HG03280 (cell line): ENCODE data around the gene IFI16.

ENCODE experiments used
- ATAC-seq: cut with Tn5 transposase; IDR thresholded peaks from one replicate; pipeline ENCODE4 v1.9.1; 2021; ENCODE audit warnings: mild to moderate bottlenecking, moderate library complexity; ENCODE audit not compliant: unreplicated experiment

The IFI16 gene

GRCh38 chr1:159056069-159056698 lies 46.5 kb downstream of the IFI16 start:
- ATAC-seq: no peak

- ATAC-seq: no peak
Measured at GRCh38 chr1:159058751-159059150, 49.0 kb downstream of the IFI16 start.

DNA sequence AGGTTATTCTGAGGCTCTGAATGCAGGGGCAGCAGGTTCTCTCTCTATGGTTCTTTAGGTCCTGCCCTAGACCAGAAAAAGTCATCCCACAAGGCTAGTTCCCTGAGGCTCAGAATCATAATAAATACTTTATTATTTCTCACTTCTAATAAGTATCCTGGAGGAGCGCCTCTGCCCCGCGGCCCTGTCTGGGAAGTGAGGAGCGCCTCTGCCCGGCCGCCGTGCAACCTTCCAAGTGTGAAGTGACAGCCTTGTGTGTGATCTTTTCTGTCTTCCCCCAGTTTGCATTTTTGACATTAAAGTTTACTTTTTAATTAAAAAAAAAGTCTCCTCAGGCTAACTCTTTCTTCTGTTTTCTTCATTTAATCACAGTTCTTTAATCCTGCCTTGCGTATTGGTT lies 55.4 kb downstream of the IFI16 start:
- no peak for ATAC-seq

- no peak for ATAC-seq
Measured at GRCh38 chr1:159066108-159066507, 56.4 kb downstream of the IFI16 start.

- peak; percentile 75 for ATAC-seq
Measured at GRCh38 chr1:159067699-159068621, 58.3 kb downstream of the IFI16 start.

DNA sequence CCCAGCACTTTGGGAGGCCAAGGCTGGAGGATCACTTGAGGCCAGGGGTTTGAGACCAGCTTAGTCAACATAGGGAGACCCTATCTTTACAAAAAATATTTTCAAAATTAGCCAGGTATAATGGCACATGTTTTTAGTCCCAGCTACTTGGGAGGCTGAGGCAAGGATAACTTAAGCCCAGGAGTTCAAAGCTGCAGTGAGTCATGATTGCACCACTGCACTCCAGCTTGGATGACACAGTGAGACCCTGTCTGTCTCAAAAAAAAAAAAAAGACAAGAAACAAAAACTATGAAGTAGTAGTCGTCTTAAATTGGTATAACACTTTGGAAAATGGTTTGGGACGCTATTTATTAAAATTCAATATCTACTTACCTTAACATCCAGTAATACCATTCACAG lies 59.2 kb downstream of the IFI16 start:
- ATAC-seq: no peak

GRCh38 chr1:159071970-159072582 lies 62.4 kb downstream of the IFI16 start:
- no peak for ATAC-seq

GRCh38 chr1:159076438-159077119 lies 66.9 kb downstream of the IFI16 start, which contains the start of gene AIM2:
Gene AIM2, minus strand, starts transcription at chr1:159076766. Its CDS starts 3,267 bp downstream, at chr1:159073499.
- ATAC-seq: peak; percentile 89

GRCh38 chr1:159077120-159077961 lies 67.6 kb downstream of the IFI16 start:
- ATAC-seq: peak; percentile 62

- no peak for ATAC-seq
Measured at GRCh38 chr1:159079525-159079924, 69.8 kb downstream of the IFI16 start.

DNA sequence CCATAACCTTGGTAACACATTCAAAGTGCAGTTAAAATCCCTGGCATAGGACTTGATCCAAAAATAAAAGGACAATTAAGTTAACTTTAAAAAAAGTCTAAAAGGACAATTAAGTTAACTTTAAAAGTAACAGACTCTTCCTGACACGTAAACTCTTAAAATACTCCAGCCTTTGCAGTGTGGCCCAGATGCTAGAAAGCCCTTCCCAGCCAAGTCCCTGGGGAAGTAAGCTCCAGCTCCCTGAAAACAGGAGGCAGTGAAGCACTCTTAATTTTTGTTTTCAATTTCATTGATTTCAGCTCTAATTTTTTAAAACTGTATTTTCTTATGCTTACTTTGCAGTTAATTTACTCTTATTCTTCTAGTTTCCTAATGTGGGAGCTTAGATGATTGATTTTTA lies 71.9 kb downstream of the IFI16 start:
- no peak for ATAC-seq

DNA sequence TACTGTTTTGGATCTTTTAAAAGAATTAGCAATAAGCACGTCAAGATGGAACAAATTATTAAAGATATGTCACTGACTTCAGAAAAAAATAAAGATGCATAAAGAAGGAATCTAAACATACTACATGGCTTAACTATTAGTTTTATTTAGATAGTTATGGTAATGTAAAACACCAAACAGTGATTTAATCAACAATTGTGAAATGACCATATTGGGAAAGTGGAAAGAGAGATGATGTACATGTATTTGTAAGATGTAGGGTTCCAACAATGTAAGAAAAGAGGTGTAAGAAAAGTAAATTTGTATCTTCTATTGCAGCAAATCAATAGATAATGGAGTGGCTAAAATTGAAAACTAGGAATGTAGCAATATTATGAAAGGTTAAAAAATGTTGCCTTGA lies 73.3 kb downstream of the IFI16 start:
- ATAC-seq: no peak

- ATAC-seq: no peak
Measured at GRCh38 chr1:159084152-159084551, 74.4 kb downstream of the IFI16 start.

DNA sequence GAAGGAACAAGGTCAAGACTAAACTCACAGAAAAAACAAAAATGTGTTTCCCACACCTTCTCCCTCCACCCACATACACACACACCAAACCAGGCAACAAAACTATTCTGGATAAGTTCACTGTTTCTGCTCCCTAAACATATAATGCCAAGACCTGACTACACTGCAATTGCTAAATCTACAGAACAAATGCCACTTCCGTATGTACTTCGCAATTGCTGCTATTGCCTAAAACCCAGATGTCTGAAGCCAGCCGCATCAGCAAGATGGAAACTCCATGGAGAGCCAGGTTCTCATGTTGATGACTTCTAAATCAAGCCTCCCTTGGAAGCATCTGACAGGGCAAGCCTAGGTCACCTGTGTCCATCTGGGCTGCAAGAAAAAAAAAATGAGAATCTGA lies 75.2 kb downstream of the IFI16 start:
- no peak for ATAC-seq

- no peak for ATAC-seq
Measured at GRCh38 chr1:159088050-159088449, 78.3 kb downstream of the IFI16 start.

GRCh38 chr1:159088546-159089183 lies 79.0 kb downstream of the IFI16 start:
- ATAC-seq: peak; percentile 46

GRCh38 chr1:159089184-159089791 lies 79.6 kb downstream of the IFI16 start:
- peak; percentile 52 for ATAC-seq

GRCh38 chr1:159090286-159091179 lies 80.8 kb downstream of the IFI16 start:
- no peak for ATAC-seq
